HEK293T (cell line): ENCODE measurements around the gene OR5H1.

ENCODE experiments used
- ARNT ChIP-seq: fragments of 450-650 bp; IDR thresholded peaks from 2 replicates; pipeline ENCODE4 v1.6.1; 2017; ENCODE audit warnings: mild to moderate bottlenecking
- BHLHE40 ChIP-seq: fragments of 450-650 bp; IDR thresholded peaks from 2 replicates; pipeline ENCODE4 v1.6.1; 2016; ENCODE audit warnings: mild to moderate bottlenecking, moderate library complexity, borderline replicate concordance
- ELF4 ChIP-seq: fragments of 450-650 bp; IDR thresholded peaks from 2 replicates; pipeline ENCODE4 v1.6.1; 2017; ENCODE audit warnings: antibody characterized with exemption
- FOXA1 ChIP-seq: fragments of 450-650 bp; IDR thresholded peaks from 2 replicates; pipeline ENCODE4 v1.6.1; 2016; ENCODE audit warnings: mild to moderate bottlenecking
- FOXK2 ChIP-seq: fragments of 450-650 bp; IDR thresholded peaks from 2 replicates; pipeline ENCODE4 v1.6.1; 2016; ENCODE audit warnings: mild to moderate bottlenecking
- FOXM1 ChIP-seq: fragments of 450-650 bp; IDR thresholded peaks from 2 replicates; pipeline ENCODE4 v1.6.1; 2017; ENCODE audit warnings: mild to moderate bottlenecking, borderline replicate concordance
- HDGF ChIP-seq: fragments of 450-650 bp; IDR thresholded peaks from 2 replicates; pipeline ENCODE4 v1.6.1; 2017; ENCODE audit warnings: antibody characterized with exemption, borderline replicate concordance
- L3MBTL2 ChIP-seq: fragments of 450-650 bp; conservative IDR thresholded peaks from 2 replicates; pipeline ENCODE4 v1.6.1; 2016; ENCODE audit warnings: mild to moderate bottlenecking
- LEF1 ChIP-seq: fragments of 450-650 bp; IDR thresholded peaks from 2 replicates; pipeline ENCODE4 v1.6.1; 2017; ENCODE audit warnings: mild to moderate bottlenecking, borderline replicate concordance
- NFRKB ChIP-seq: fragments of 450-650 bp; IDR thresholded peaks from 2 replicates; pipeline ENCODE4 v1.6.1; 2016; ENCODE audit warnings: mild to moderate bottlenecking, moderate library complexity
- PKNOX1 ChIP-seq: fragments of 450-650 bp; IDR thresholded peaks from 2 replicates; pipeline ENCODE4 v1.6.1; 2016
- SP1 ChIP-seq: fragments of 450-650 bp; IDR thresholded peaks from 2 replicates; pipeline ENCODE4 v1.6.1; 2017
- SUZ12 ChIP-seq: fragments of 450-650 bp; IDR thresholded peaks from 2 replicates; pipeline ENCODE4 v1.6.1; 2016; ENCODE audit warnings: mild to moderate bottlenecking
- TARDBP ChIP-seq: fragments of 450-650 bp; IDR thresholded peaks from 2 replicates; pipeline ENCODE4 v1.6.1; 2016

- no peak for TF ChIP-seq SP1
- TF ChIP-seq L3MBTL2: no peak
- no peak for TF ChIP-seq ARNT
- no peak for TF ChIP-seq TARDBP
- TF ChIP-seq HDGF: no peak
- TF ChIP-seq ELF4: no peak
- TF ChIP-seq FOXM1: no peak
- no peak for TF ChIP-seq BHLHE40
- TF ChIP-seq SUZ12: no peak
- no peak for TF ChIP-seq LEF1
- TF ChIP-seq FOXA1: no peak
- no peak for TF ChIP-seq FOXK2
- TF ChIP-seq PKNOX1: no peak
- no peak for TF ChIP-seq NFRKB
Observed at GRCh38 chr3:98140531-98140930, 10.0 kb downstream of the OR5H1 start.
